ENCODE measurements around the gene PAGE4. TPM values are rescaled to one million over a fixed set of nuclear protein-coding genes. Genes with fewer than 3 reads are reported as not detected.

Gene PAGE4
- total and polyA plus RNA-seq, 9 of the 15 experiments (the other 6 are each of a cell fraction or from before 2014, with no cell fraction given): 0.99 to 8.0 (median 3.9) TPM

- no peak for TF ChIP-seq ZNF696 (CRISPR knock-in tag; conservative IDR thresholded peaks at IDR 0.05)
- no peak for TF ChIP-seq CREBBP (IDR thresholded peaks at IDR 0.05; ENCODE audit: low read depth, low read length)
- no peak for TF ChIP-seq ZNF76 (CRISPR knock-in tag; IDR thresholded peaks at IDR 0.05; ENCODE audit: borderline replicate concordance)
- WGBS (ENCODE audit: insufficient coverage, low coverage, missing lambda C conversion rate): 0% methylated on average over 2 of the region's 2 CpGs
- CTCF ChIA-PET (ENCODE audit: low intra/inter-chr PET ratio): no interaction called here
- Histone ChIP-seq H3K4me3 (no peak overlapping the region), H4K20me1 (replicated peaks; ENCODE audit: control insufficient read depth, insufficient read depth, low read length) (no peaks in the 10 kb centered on the region), H2AFZ (ENCODE audit: low read depth, low read length) (no peak overlapping the region), H3K4me2 (ENCODE audit: insufficient read depth, low read length) (no peak overlapping the region), H3K27me3 (ENCODE audit: control insufficient read depth in 2 of 2, insufficient read depth in 2 of 2, low read length in 2 of 2) (no peaks in the 10 kb centered on the region), H3K9me1 (ENCODE audit: control insufficient read depth, insufficient read depth, low read length) (no peaks in the 10 kb centered on the region), H3K9ac (ENCODE audit: insufficient read depth in 1 of 2, low read depth in 2 of 2, low read length in 2 of 2) (no peak overlapping the region), H3K27ac (ENCODE audit: extremely low read depth, low read depth, low read length) (no peak overlapping the region), H3K36me3 (ENCODE audit: control insufficient read depth, insufficient read depth, low read length) (no peaks in the 10 kb centered on the region), H3K9me3 (replicated peaks; ENCODE audit: control insufficient read depth, insufficient read depth, low read depth, low read length) (no peaks in the 10 kb centered on the region), H3K4me1 (replicated peaks in 1 of 2; ENCODE audit: control insufficient read depth in 2 of 2, insufficient read depth in 2 of 2, low read length in 2 of 2) (peaks cover 0 to 29% of the 10 kb centered on the region in 2 experiments; a peak in 2 of 5 replicates), H3K79me2 (ENCODE audit: control insufficient read depth, insufficient read depth, low read length) (no peaks in the 10 kb centered on the region)
- no peak for FAIRE-seq
- BruUV-seq (replicated peaks): no TSS peak
- in situ Hi-C loops (cut with MboI): no loop called here
- no peak for ATAC-seq
- intact Hi-C loops (cut with micrococcal nuclease): no loop called here
- POLR2A ChIA-PET: no interaction called here
- no peak for DNase-seq (ENCODE audit: extremely low read depth in 1 of 4, low spot score in 3 of 4)
Observed at GRCh38 chrX:49858341-49858740, 29.2 kb downstream of the PAGE4 start.

- BruUV-seq (replicated peaks): no TSS peak
- Histone ChIP-seq H2AFZ (ENCODE audit: low read depth, low read length) (no peak overlapping the region; the same call in 1 of the 2 replicates), H3K27ac (ENCODE audit: extremely low read depth, low read depth, low read length) (no peak overlapping the region), H3K4me2 (ENCODE audit: insufficient read depth, low read length) (no peak overlapping the region), H3K36me3 (ENCODE audit: control insufficient read depth, insufficient read depth, low read length) (no peaks in the 10 kb centered on the region), H3K9me1 (ENCODE audit: control insufficient read depth, insufficient read depth, low read length) (no peaks in the 10 kb centered on the region), H3K4me3 (no peak overlapping the region), H3K9me3 (replicated peaks; ENCODE audit: control insufficient read depth, insufficient read depth, low read depth, low read length) (no peaks in the 10 kb centered on the region), H3K4me1 (replicated peaks in 1 of 2; ENCODE audit: control insufficient read depth in 2 of 2, insufficient read depth in 2 of 2, low read length in 2 of 2) (peaks cover 0 to 29% of the 10 kb centered on the region in 2 experiments; a peak in 2 of 5 replicates), H3K27me3 (ENCODE audit: control insufficient read depth in 2 of 2, insufficient read depth in 2 of 2, low read length in 2 of 2) (no peaks in the 10 kb centered on the region), H4K20me1 (replicated peaks; ENCODE audit: control insufficient read depth, insufficient read depth, low read length) (no peaks in the 10 kb centered on the region), H3K9ac (ENCODE audit: insufficient read depth in 1 of 2, low read depth in 2 of 2, low read length in 2 of 2) (no peak overlapping the region), H3K79me2 (ENCODE audit: control insufficient read depth, insufficient read depth, low read length) (no peaks in the 10 kb centered on the region)
- intact Hi-C loops (cut with micrococcal nuclease) (no loop called here), in situ Hi-C loops (cut with MboI) (no loop called here)
- CTCF ChIA-PET (ENCODE audit: low intra/inter-chr PET ratio): no interaction called here
- FAIRE-seq: no peak
- WGBS (ENCODE audit: insufficient coverage, low coverage, missing lambda C conversion rate): 11% methylated on average over 1 of the region's 1 CpG
- no peak for ATAC-seq
- DNase-seq (ENCODE audit: extremely low read depth in 1 of 4, low spot score in 3 of 4): no peak
- POLR2A ChIA-PET: no interaction called here
- TF ChIP-seq ZNF511 (CRISPR knock-in tag; IDR thresholded peaks at IDR 0.05): no peak
- no peak for TF ChIP-seq CBX5 (IDR thresholded peaks at IDR 0.05; ENCODE audit: borderline replicate concordance, low read depth)
- TF ChIP-seq MYNN (IDR thresholded peaks at IDR 0.05): no peak
- no peak for TF ChIP-seq MYNN (CRISPR knock-in tag; IDR thresholded peaks at IDR 0.05)
- TF ChIP-seq SIN3A (IDR thresholded peaks at IDR 0.05; ENCODE audit: borderline replicate concordance in 2 of 2, control insufficient read depth in 1 of 2, low read depth in 2 of 2, low read length in 2 of 2): no peak
- TF ChIP-seq SUPT5H (IDR thresholded peaks at IDR 0.05): no peak
- no peak for TF ChIP-seq CREM (IDR thresholded peaks at IDR 0.05; ENCODE audit: low read depth)
- no peak for TF ChIP-seq DIDO1 (tag; IDR thresholded peaks at IDR 0.05; ENCODE audit: low read depth)
- TF ChIP-seq ZNF165 (CRISPR knock-in tag; IDR thresholded peaks at IDR 0.05; ENCODE audit: borderline replicate concordance): no peak
- TF ChIP-seq MECOM (CRISPR knock-in tag; IDR thresholded peaks at IDR 0.05): no peak
Observed at GRCh38 chrX:49859491-49859890, 30.4 kb downstream of the PAGE4 start.
